ENCODE data around the gene HNRNPCL1.
"Not testable (repeated sequence)": the region's sequence is repeated elsewhere in the genome, so short reads cannot be mapped to it uniquely, and the experiment has no call there.

HNRNPCL1 gene
- total RNA-seq = 0 reads per million in 4 experiments

- DNase-seq = not testable (repeated sequence)
These were observed at the start of gene HNRNPCL1 for GRCh38 chr1:12848620-12849019. HNRNPCL1 (minus strand) TSS chr1:12848720; CDS start chr1:12848289, 431 bp downstream.

GRCh38 chr1:12898170-12898569 is 49.6 kb upstream of the HNRNPCL1 start, which contains the start of gene PRAMEF10:
PRAMEF10 (minus strand) TSS chr1:12898270; CDS start chr1:12895847, 2,423 bp downstream.
- DNase-seq = not testable (repeated sequence)

GRCh38 chr1:12886101-12886500 is 37.6 kb upstream of the HNRNPCL1 start, which contains the start of gene PRAMEF4:
PRAMEF4 (minus strand) TSS chr1:12886201; CDS start chr1:12883394, 2,807 bp downstream.
- not testable (repeated sequence) for DNase-seq

GRCh38 chr1:12878453-12878852 is 29.9 kb upstream of the HNRNPCL1 start:
- not testable (repeated sequence) for DNase-seq

GRCh38 chr1:12863131-12863880 is 14.8 kb upstream of the HNRNPCL1 start:
- not testable (repeated sequence) for DNase-seq

- not testable (repeated sequence) for DNase-seq
These were observed 8.3 kb upstream of the HNRNPCL1 start, which contains the start of gene PRAMEF2 for GRCh38 chr1:12856786-12857185. PRAMEF2 (plus strand) TSS chr1:12857086; CDS start chr1:12859010, 1,924 bp downstream.

GRCh38 chr1:12851779-12852178 is 3.3 kb upstream of the HNRNPCL1 start:
- DNase-seq = no peak

GRCh38 chr1:12833251-12833650 is 15.3 kb downstream of the HNRNPCL1 start:
- DNase-seq = not testable (repeated sequence)

GRCh38 chr1:12831310-12831709 is 17.2 kb downstream of the HNRNPCL1 start, which contains the start of gene PRAMEF11:
PRAMEF11 (minus strand) TSS chr1:12831410; CDS start chr1:12828789, 2,621 bp downstream.
- DNase-seq = not testable (repeated sequence)

- not testable (repeated sequence) for DNase-seq
These were observed 29.5 kb downstream of the HNRNPCL1 start for GRCh38 chr1:12819061-12819460.

GRCh38 chr1:12811409-12811784 is 37.1 kb downstream of the HNRNPCL1 start:
- no peak for DNase-seq

GRCh38 chr1:12810691-12811408 is 37.7 kb downstream of the HNRNPCL1 start:
- no peak for DNase-seq

GRCh38 chr1:12809933-12810332 is 38.6 kb downstream of the HNRNPCL1 start:
- DNase-seq = no peak

GRCh38 chr1:12799730-12800129 is 48.8 kb downstream of the HNRNPCL1 start:
- no peak for DNase-seq

- no peak for DNase-seq
These were observed 49.6 kb downstream of the HNRNPCL1 start for GRCh38 chr1:12798911-12799310.
